HG03045 (cell line): ENCODE measurements around the gene MRTFA.
"Not testable (repeated sequence)": the region's sequence is repeated elsewhere in the genome, so short reads cannot be mapped to it uniquely, and the experiment has no call there.

ENCODE experiments used
- ATAC-seq: cut with Tn5 transposase; IDR thresholded peaks from one replicate; pipeline ENCODE4 v1.9.1; 2021; ENCODE audit warnings: mild to moderate bottlenecking, moderate library complexity; ENCODE audit not compliant: unreplicated experiment

Gene MRTFA

GRCh38 chr22:40500465-40500786 is 136.1 kb downstream of the MRTFA start:
- not testable (repeated sequence) for ATAC-seq

GRCh38 chr22:40499209-40499623 is 137.3 kb downstream of the MRTFA start:
- ATAC-seq = no peak

- no peak for ATAC-seq
Observed at GRCh38 chr22:40498420-40499208, 137.9 kb downstream of the MRTFA start.

GRCh38 chr22:40493441-40493840 is 143.1 kb downstream of the MRTFA start:
- ATAC-seq = no peak

- ATAC-seq = peak; percentile 89
Observed at GRCh38 chr22:40491990-40492631, 144.4 kb downstream of the MRTFA start.

DNA sequence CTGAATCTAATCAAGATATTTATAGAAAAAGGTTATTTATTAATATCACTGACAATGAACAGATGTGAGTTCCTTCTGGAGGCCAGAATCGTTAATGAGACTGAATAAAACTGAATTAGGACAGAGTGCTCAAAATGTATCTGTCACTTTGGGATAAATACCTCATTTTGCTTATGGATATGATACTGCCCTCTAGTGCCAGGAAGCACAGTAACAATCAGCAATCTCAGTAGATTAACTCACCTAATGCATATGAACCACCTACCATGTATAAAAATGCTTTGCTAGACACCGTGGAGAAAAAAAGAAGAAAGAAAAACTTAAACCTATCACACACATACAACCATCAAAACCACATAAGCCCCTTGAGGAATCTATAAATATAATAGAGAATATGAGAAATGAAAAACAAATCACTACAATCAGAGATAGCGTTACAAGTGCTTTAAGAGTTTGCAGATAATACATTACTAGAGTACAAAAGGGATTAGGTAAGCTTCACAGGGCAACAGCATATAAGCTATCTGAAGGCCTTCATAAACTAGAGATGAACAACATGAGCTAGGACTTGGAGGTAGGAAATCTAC is 148.8 kb downstream of the MRTFA start:
- no peak for ATAC-seq

DNA sequence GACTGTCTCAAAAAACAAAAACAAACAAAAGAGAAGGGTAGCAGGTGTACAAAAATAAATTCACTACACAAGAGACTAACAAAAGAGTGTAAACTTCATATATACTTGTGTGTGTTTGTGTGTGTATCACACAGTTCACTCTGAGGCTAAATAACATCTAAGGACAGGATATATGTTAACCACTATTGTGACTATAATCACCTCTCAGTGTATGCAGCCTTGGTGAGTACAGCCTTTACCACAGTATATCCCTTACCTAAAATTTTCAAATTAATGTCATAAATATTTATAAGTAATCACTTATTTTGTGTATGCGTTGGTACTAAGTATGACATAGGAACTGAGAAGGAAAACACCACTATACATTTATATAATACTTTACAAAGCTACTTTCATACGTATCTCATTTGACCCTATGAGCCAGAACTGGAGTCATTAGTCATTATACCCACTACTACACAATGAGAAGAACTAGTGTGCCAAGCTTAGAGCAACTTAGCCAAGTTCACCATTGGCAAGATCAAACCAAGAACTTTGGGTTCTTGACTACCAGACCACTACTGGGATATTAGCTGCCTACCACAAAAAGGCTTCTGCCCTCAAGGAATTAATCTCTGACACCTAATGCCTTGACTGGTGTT is 149.4 kb downstream of the MRTFA start:
- ATAC-seq = no peak

GRCh38 chr22:40485813-40486667 is 150.5 kb downstream of the MRTFA start:
- no peak for ATAC-seq

GRCh38 chr22:40484906-40485669 is 151.4 kb downstream of the MRTFA start:
- ATAC-seq = no peak

- no peak for ATAC-seq
Observed at GRCh38 chr22:40482886-40483285, 153.6 kb downstream of the MRTFA start.

DNA sequence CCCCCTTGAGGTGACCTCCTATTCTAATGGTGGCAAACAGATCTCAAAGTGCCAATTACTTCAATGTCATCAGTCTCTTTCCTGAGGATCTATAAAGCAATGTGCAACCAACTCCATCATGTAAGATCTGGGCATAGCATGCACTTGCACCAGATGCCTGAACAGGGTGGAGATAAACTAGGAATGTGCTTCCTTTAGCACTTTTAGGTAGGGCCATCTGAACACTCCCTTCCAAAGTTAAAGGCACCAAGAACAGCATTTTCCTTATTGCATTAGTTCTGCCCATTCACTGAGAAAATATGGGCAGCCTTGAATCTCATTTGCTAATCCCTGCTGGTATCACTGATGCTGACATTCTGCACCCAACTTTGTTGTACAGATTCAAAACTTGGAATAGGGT is 154.1 kb downstream of the MRTFA start:
- no peak for ATAC-seq

DNA sequence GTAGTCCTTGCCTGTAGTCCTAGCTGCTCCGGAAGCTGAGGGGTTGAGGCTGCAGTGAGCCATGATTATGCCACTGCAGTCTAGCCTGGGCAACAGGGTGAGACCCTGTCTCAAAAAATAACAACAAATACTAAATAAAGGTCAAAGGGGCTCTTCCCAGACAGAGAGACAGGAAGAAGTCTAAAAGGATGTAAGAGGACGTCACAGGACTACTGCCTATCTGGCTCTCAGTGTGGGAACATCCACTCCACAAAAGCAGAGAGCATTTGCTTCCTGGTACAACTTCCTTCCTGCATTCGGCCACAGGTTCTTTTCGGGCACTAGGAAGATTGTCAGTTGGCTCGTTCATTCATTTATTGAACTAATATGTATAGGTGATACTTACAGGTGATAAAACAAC is 155.5 kb downstream of the MRTFA start:
- ATAC-seq = no peak

DNA sequence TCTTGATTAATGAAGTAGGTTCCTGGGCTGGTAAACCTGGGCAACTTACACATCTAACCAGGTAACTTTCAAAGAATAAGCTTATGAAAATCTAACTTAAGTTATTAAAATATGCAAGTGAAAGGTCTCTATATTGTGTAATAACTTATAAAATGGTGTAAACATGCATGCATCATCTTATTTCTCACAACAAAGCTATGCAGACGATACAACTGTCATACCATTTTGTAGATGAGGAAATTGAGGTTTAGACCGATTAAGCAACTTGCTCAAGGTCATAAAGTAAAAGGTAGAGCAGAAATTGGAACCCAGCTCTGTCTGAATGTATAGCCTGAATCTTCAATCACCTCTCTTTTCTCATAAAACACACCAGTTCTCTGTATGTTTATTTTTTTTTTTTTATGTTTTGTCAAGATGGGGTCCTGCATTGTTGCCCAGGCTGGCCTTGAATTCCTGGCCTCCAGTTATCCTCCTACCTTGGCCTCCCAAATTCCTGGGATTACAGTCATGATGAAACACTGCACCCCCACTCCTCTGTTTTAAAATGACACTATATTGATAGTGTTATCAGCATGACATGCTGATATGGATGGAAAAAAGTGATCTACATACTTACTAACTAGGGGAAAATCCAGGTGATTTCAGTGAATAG is 156.5 kb downstream of the MRTFA start:
- ATAC-seq = no peak

- ATAC-seq = no peak
Observed at GRCh38 chr22:40479126-40479800, 157.3 kb downstream of the MRTFA start.

DNA sequence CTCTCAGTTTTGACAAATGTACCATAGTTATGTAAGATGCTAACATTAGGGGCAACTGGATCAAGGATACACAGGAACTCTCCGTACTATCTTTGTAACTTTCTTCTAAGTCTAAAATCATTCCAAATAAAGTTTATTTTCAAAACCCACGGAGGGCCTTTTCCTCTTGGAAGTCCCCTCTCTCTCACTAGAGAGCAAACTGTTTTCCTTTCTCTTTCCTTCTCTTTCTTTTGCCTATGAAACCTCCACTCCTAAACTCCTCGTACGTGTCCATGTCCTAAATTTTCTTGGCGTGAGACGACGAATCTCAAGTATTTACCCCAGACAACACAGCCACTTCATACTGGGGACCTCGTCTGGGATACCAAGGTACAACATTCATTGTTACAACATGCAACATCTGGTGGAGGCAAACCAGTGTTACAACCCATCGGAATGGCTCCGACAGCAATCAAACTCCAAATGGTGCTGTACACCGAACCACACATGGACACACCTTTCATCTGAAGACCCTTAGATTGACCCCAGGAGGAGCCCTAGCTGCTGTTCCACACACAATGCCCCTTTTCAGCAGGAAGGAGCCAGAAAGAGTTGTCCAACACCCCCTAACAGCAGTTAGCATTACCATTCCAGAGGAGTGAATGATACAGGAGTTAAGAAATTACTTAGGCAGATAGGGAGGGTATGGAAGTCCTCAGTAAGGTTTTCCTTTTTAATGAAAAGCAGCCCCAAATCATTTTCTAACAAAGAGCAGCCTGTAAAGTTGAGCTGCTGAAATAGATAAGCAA is 158.0 kb downstream of the MRTFA start:
- no peak for ATAC-seq

GRCh38 chr22:40477683-40478337 is 158.7 kb downstream of the MRTFA start:
- ATAC-seq = no peak

GRCh38 chr22:40476341-40476740 is 160.2 kb downstream of the MRTFA start:
- ATAC-seq = no peak

DNA sequence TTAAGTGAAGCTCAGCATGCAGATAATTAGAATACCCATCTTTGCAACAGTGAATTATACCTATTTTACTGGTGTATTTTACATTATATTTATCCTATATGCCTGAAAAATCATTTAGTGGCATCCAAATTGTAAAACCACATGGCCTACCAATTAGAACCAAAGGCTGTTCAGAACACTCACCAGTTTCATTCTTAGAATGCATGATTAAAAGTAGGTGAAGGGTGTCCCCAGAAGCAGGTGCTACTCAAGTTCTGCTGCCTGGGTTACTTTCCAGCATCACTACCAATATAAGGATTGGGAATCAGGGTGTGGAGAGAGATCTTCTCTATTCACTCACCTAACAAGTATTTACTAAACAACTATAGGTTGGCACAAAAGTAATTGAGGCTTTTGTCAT is 162.8 kb downstream of the MRTFA start:
- ATAC-seq = no peak
